GM20431 (cell line): Measurements from ENCODE around the gene PCBP2.
"Not testable (repeated sequence)": the region's sequence is repeated elsewhere in the genome, so short reads cannot be mapped to it uniquely, and the experiment has no call there.

ENCODE experiments used
- in situ Hi-C: fragments of 300-500 bp; cut with MseI, MboI; formaldehyde crosslinking; loops from one replicate; pipeline ENCODE4 v1.15.0; 2020; ENCODE audit warnings: low sequenced_read_pairs; ENCODE audit not compliant: unreplicated experiment

Gene PCBP2

GRCh38 chr12:53467082-53467481 lies 15.2 kb downstream of the PCBP2 start:
- in situ Hi-C loops: no loop called here

- in situ Hi-C loops: no loop called here
Measured at GRCh38 chr12:53467880-53468279, 16.0 kb downstream of the PCBP2 start.

GRCh38 chr12:53468282-53468681 lies 16.4 kb downstream of the PCBP2 start:
- in situ Hi-C loops: no loop called here

GRCh38 chr12:53472056-53472582 lies 20.2 kb downstream of the PCBP2 start:
- in situ Hi-C loops: no loop called here

- in situ Hi-C loops: no loop called here
Measured at GRCh38 chr12:53474077-53474476, 22.2 kb downstream of the PCBP2 start.

GRCh38 chr12:53474819-53475218 lies 22.9 kb downstream of the PCBP2 start:
- in situ Hi-C loops: no loop called here

GRCh38 chr12:53476769-53477209 lies 24.9 kb downstream of the PCBP2 start:
- in situ Hi-C loops: no loop called here

- in situ Hi-C loops: no loop called here
Measured at GRCh38 chr12:53478865-53479264, 27.0 kb downstream of the PCBP2 start.

- in situ Hi-C loops: no loop called here
Measured at GRCh38 chr12:53479331-53479730, 27.4 kb downstream of the PCBP2 start.

- in situ Hi-C loops: no loop called here
Measured at GRCh38 chr12:53480491-53481442, 28.9 kb downstream of the PCBP2 start.

- in situ Hi-C loops: not testable (repeated sequence)
Measured at GRCh38 chr12:53481458-53481857, 29.6 kb downstream of the PCBP2 start.

GRCh38 chr12:53481939-53482586 lies 30.2 kb downstream of the PCBP2 start:
- in situ Hi-C loops: no loop called here

- in situ Hi-C loops: no loop called here
Measured at GRCh38 chr12:53482626-53483168, 30.8 kb downstream of the PCBP2 start.

- in situ Hi-C loops: no loop called here
Measured at GRCh38 chr12:53483225-53483978, 31.5 kb downstream of the PCBP2 start.

GRCh38 chr12:53483979-53484377 lies 32.1 kb downstream of the PCBP2 start:
- in situ Hi-C loops: no loop called here

GRCh38 chr12:53484686-53485575 lies 33.0 kb downstream of the PCBP2 start:
- in situ Hi-C loops: no loop called here

- in situ Hi-C loops: no loop called here
Measured at GRCh38 chr12:53485955-53486735, 34.2 kb downstream of the PCBP2 start.

GRCh38 chr12:53486736-53487487 lies 35.0 kb downstream of the PCBP2 start:
- in situ Hi-C loops: no loop called here
